Stimulated activated CD4-positive, alpha-beta T cell treated with anti-CD3 and anti-CD28 coated beads, Interleukin-1b, Interleukin-23, amount 100 ng/mL, for 4 hours (primary cell): ENCODE data around the gene SPRR3.
"Not testable (repeated sequence)": the region's sequence is repeated elsewhere in the genome, so short reads cannot be mapped to it uniquely, and the experiment has no call there.

ENCODE experiments used
- DNase-seq, 2 donors: peaks; one replicate each; pipeline ENCODE4 v3.0.0-alpha.2; 2020; ENCODE audit warnings: low read depth in 2 of 2

Gene SPRR3

GRCh38 chr1:152983234-152983633, 18.3 kb upstream of the SPRR3 start:
- DNase-seq = no peak

- DNase-seq = no peak
Observed at GRCh38 chr1:152983743-152984142, 17.8 kb upstream of the SPRR3 start, which contains the start of gene SPRR1A. SPRR1A (plus strand) TSS chr1:152984081; CDS start chr1:152985231, 1,150 bp downstream.

- no peak for DNase-seq
Observed at GRCh38 chr1:152986578-152986977, 15.0 kb upstream of the SPRR3 start.

- DNase-seq = no peak
Observed at GRCh38 chr1:152993186-152993585, 8.4 kb upstream of the SPRR3 start.

GRCh38 chr1:152995842-152996241, 5.7 kb upstream of the SPRR3 start:
- no peak for DNase-seq

GRCh38 chr1:152996633-152997400, 4.7 kb upstream of the SPRR3 start:
- no peak for DNase-seq

GRCh38 chr1:152997901-152998300, 3.6 kb upstream of the SPRR3 start:
- no peak for DNase-seq

- no peak for DNase-seq
Observed at GRCh38 chr1:152998476-152998875, 3.1 kb upstream of the SPRR3 start.

GRCh38 chr1:152999818-153000217, 1.7 kb upstream of the SPRR3 start:
- no peak for DNase-seq

- DNase-seq = no peak
Observed at GRCh38 chr1:153000294-153000693, 1.3 kb upstream of the SPRR3 start.

GRCh38 chr1:153011235-153011758, 9.7 kb downstream of the SPRR3 start:
- DNase-seq = not testable (repeated sequence)

GRCh38 chr1:153021829-153022228, 20.3 kb downstream of the SPRR3 start:
- DNase-seq = not testable (repeated sequence)

GRCh38 chr1:153022340-153022739, 20.8 kb downstream of the SPRR3 start:
- DNase-seq = not testable (repeated sequence)

GRCh38 chr1:153023109-153023508, 21.6 kb downstream of the SPRR3 start:
- DNase-seq = no peak

- DNase-seq = no peak
Observed at GRCh38 chr1:153024413-153024812, 22.9 kb downstream of the SPRR3 start.

- DNase-seq = no peak
Observed at GRCh38 chr1:153025797-153026196, 24.2 kb downstream of the SPRR3 start.

GRCh38 chr1:153028766-153029165, 27.2 kb downstream of the SPRR3 start:
- no peak for DNase-seq

- no peak for DNase-seq
Observed at GRCh38 chr1:153030895-153031294, 29.3 kb downstream of the SPRR3 start, which contains the start of gene SPRR1B. SPRR1B (plus strand) TSS chr1:153031203; CDS start chr1:153032346, 1,143 bp downstream.

GRCh38 chr1:153032073-153032472, 30.5 kb downstream of the SPRR3 start:
- no peak for DNase-seq

- DNase-seq = no peak
Observed at GRCh38 chr1:153032677-153033308, 31.2 kb downstream of the SPRR3 start.

- DNase-seq = no peak
Observed at GRCh38 chr1:153035211-153035610, 33.7 kb downstream of the SPRR3 start.

- DNase-seq = no peak
Observed at GRCh38 chr1:153040950-153041631, 39.5 kb downstream of the SPRR3 start, which contains the start of gene SPRR2D. SPRR2D (minus strand) TSS chr1:153041120; CDS start chr1:153040346, 774 bp downstream.
